ENCODE data around the gene VHLL.

Gene VHLL

DNA sequence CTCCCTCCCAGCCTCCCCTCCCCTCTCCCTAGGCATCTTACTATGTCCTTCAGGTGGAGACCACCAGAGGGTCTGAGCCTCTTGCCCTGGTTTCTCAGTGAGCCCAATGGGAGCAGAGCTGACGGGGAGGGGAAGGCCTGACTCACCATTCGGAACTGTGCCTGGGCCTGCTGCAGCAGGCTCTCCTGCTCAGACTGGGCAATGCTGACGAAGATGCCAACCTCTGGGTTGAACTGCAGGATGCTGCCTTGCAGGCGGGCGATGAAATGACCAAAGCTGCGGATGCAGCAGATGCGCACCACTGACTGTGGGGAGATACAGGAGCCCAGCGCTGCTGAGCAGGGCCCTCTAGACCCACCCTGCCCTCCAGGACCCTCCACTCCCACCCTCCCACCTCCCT, 40.2 kb downstream of the VHLL start:
- H3K4me3 ChIP-seq (replicated peaks; ENCODE audit: low read depth, low read length), result no peak overlapping the region
- no peak for DNase-seq (ENCODE audit: low read depth)
- TF ChIP-seq, protein P1, sequence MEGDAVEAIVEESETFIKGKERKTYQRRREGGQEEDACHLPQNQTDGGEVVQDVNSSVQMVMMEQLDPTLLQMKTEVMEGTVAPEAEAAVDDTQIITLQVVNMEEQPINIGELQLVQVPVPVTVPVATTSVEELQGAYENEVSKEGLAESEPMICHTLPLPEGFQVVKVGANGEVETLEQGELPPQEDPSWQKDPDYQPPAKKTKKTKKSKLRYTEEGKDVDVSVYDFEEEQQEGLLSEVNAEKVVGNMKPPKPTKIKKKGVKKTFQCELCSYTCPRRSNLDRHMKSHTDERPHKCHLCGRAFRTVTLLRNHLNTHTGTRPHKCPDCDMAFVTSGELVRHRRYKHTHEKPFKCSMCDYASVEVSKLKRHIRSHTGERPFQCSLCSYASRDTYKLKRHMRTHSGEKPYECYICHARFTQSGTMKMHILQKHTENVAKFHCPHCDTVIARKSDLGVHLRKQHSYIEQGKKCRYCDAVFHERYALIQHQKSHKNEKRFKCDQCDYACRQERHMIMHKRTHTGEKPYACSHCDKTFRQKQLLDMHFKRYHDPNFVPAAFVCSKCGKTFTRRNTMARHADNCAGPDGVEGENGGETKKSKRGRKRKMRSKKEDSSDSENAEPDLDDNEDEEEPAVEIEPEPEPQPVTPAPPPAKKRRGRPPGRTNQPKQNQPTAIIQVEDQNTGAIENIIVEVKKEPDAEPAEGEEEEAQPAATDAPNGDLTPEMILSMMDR (IDR thresholded peaks at IDR 0.05; ENCODE audit: low read length, missing control alignments), result no peak

DNA sequence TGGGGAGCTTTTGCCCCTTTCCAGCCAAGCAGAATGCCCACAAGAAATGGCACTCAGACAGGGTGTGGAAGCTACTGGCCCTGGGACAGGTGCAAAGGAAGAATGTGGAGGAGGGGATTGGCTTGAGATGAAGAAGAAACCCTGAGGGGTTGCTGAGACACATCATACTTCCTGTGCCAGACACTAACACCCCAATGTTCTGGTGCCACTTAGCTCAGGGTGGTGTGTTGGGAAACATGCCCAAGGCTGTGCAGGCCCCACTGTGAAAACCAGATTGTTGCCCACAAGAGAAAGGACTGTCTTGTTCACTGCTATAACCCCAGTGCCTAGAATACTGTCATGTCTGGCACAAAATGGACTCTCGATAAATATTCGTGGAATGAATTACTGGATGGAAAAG, 41.4 kb downstream of the VHLL start:
- H3K4me3 ChIP-seq (replicated peaks; ENCODE audit: low read depth, low read length), result no peak overlapping the region
- no peak for DNase-seq (ENCODE audit: low read depth)
- TF ChIP-seq, protein P1 (IDR thresholded peaks at IDR 0.05; ENCODE audit: low read length, missing control alignments), result no peak

GRCh38 chr1:156253634-156254033, 45.5 kb downstream of the VHLL start:
- TF ChIP-seq, protein P1 (IDR thresholded peaks at IDR 0.05; ENCODE audit: low read length, missing control alignments), result no peak
- no peak overlapping the region for H3K4me3 ChIP-seq (replicated peaks; ENCODE audit: low read depth, low read length)
- DNase-seq (ENCODE audit: low read depth), result no peak

GRCh38 chr1:156251527-156251926, 47.6 kb downstream of the VHLL start:
- DNase-seq (ENCODE audit: low read depth), result peak; percentile 35
- no peak overlapping the region for H3K4me3 ChIP-seq (replicated peaks; ENCODE audit: low read depth, low read length)
- TF ChIP-seq, protein P1 (IDR thresholded peaks at IDR 0.05; ENCODE audit: low read length, missing control alignments), result no peak

DNA sequence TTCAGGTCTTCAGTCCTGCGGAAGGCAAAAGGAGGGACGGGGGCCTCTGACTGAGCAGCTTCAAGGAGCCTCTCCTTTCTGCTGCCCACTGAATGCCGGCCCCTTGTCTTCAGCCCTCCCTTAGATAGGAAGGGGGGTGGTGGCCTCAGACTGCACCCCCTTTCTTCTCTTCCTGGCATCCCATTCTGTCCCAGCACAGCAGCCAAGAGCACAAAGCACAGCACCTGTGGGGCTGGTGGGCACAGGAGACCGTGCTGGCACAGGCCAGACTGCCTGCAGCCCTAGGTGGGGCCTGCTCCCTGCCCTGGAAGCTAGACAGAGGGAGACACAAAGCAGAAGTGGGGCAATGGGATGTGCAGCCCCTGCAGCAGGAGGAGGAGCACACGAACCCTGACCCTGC, 49.5 kb downstream of the VHLL start:
- no peak for DNase-seq (ENCODE audit: low read depth)
- TF ChIP-seq, protein P1 (IDR thresholded peaks at IDR 0.05; ENCODE audit: low read length, missing control alignments), result no peak
- H3K4me3 ChIP-seq (replicated peaks; ENCODE audit: low read depth, low read length), result no peak overlapping the region

All from fibroblast of pulmonary artery (primary cell).